ENCODE measurements around the gene CDKN2B.

CDKN2B gene

GRCh38 chr9:21991072-21991959 is 17.8 kb downstream of the CDKN2B start (continued):
- TF ChIP-seq, protein P1, sequence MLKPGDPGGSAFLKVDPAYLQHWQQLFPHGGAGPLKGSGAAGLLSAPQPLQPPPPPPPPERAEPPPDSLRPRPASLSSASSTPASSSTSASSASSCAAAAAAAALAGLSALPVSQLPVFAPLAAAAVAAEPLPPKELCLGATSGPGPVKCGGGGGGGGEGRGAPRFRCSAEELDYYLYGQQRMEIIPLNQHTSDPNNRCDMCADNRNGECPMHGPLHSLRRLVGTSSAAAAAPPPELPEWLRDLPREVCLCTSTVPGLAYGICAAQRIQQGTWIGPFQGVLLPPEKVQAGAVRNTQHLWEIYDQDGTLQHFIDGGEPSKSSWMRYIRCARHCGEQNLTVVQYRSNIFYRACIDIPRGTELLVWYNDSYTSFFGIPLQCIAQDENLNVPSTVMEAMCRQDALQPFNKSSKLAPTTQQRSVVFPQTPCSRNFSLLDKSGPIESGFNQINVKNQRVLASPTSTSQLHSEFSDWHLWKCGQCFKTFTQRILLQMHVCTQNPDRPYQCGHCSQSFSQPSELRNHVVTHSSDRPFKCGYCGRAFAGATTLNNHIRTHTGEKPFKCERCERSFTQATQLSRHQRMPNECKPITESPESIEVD (tag by site-specific recombination; IDR thresholded peaks at IDR 0.05): peak; percentile 89
- no peak for TF ChIP-seq HIC1 (tag by site-specific recombination; IDR thresholded peaks at IDR 0.05)
- TF ChIP-seq ZNF785 (tag by site-specific recombination; IDR thresholded peaks at IDR 0.05): no peak
- TF ChIP-seq ZNF513 (tag by site-specific recombination; IDR thresholded peaks at IDR 0.05): no peak
- TF ChIP-seq, protein P2, sequence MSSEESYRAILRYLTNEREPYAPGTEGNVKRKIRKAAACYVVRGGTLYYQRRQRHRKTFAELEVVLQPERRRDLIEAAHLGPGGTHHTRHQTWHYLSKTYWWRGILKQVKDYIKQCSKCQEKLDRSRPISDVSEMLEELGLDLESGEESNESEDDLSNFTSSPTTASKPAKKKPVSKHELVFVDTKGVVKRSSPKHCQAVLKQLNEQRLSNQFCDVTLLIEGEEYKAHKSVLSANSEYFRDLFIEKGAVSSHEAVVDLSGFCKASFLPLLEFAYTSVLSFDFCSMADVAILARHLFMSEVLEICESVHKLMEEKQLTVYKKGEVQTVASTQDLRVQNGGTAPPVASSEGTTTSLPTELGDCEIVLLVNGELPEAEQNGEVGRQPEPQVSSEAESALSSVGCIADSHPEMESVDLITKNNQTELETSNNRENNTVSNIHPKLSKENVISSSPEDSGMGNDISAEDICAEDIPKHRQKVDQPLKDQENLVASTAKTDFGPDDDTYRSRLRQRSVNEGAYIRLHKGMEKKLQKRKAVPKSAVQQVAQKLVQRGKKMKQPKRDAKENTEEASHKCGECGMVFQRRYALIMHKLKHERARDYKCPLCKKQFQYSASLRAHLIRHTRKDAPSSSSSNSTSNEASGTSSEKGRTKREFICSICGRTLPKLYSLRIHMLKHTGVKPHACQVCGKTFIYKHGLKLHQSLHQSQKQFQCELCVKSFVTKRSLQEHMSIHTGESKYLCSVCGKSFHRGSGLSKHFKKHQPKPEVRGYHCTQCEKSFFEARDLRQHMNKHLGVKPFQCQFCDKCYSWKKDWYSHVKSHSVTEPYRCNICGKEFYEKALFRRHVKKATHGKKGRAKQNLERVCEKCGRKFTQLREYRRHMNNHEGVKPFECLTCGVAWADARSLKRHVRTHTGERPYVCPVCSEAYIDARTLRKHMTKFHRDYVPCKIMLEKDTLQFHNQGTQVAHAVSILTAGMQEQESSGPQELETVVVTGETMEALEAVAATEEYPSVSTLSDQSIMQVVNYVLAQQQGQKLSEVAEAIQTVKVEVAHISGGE (tag by site-specific recombination; conservative IDR thresholded peaks at IDR 0.05; ENCODE audit: low read depth): peak; percentile 24
- no peak for TF ChIP-seq ZNF175 (tag by site-specific recombination; IDR thresholded peaks at IDR 0.05)
- peak; percentile 4; the same call in 1 of the 2 replicates for TF ChIP-seq PRDM10 (tag by site-specific recombination; IDR thresholded peaks at IDR 0.05)
- TF ChIP-seq KLF8 (tag by site-specific recombination; IDR thresholded peaks at IDR 0.05): no peak
- no peak for TF ChIP-seq ZNF350 (tag by site-specific recombination; IDR thresholded peaks at IDR 0.05)

DNA sequence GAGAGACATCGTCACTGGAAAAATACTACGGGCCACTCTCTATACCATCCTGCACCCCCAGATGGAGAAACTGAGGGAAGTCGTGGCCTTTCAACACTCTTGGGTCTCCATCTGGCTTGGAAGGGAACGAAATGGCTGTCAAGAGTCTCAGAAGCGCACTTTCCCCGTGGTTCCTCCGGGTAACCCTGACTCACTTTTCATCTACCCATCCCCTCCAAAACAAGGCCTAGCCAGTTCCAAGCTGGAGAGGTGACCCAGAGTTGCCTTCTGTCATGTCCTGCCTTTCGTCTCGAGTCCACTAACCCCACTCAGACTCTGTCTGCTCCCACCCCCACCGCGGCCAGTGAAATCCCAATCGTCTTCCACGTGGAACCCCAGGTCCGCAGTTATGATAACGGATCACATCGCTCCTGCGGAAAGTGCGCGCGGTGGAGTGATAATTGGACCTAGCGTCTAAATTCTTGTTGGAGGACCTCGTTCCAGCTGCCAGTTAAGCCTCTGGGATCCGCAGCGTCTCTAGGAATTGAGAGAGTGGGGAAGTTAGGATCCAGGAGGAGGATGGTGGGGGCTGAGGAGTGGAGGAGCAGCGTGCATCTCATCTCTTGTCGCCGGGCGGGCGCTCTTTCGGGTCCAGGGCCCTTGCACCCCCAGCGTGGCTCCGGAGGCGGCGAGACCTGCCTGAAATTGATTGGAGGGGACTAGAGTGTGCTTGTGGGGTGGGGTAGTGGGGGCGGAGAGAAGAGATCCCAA is 19.5 kb downstream of the CDKN2B start:
- Histone ChIP-seq H3K36me3 (ENCODE audit: control insufficient read depth in 2 of 2, insufficient read depth in 1 of 2, low read length in 2 of 2) (peaks cover 0 to 19% of the 10 kb centered on the region in 2 experiments; a peak in 1 of 3 replicates), H3K27ac (ENCODE audit: extremely low read depth, low read depth, low read length) (no peak overlapping the region; the same call in 1 of the 2 replicates), H3K4me3 (ENCODE audit: low read depth, low read length) (peak overlapping the region; percentile 59), H3K4me1 (ENCODE audit: control insufficient read depth, insufficient read depth, low read length) (peaks cover 24% of the 10 kb centered on the region), H3K9me3 (ENCODE audit: control insufficient read depth, insufficient read depth, low read depth, low read length) (no peaks in the 10 kb centered on the region)
- CTCF ChIA-PET: interaction anchor here (0.7 to 4.6 kb wide), 7 partner anchors 11 to 254 kb away, joined by 3 to 45 read pairs (median 4); partner anchors contain the start of gene CDKN2B
- POLR2A ChIA-PET: interaction anchor here (0.8 to 2.7 kb wide), 4 partner anchors 13 to 19 kb away, joined by 3 to 17 read pairs (median 6); partner anchors contain the start of gene CDKN2B
- TF ChIP-seq ZNF221 (tag by site-specific recombination; IDR thresholded peaks at IDR 0.05; ENCODE audit: borderline replicate concordance) (no peak), ZNF335 (tag by site-specific recombination; conservative IDR thresholded peaks at IDR 0.05) (peak; percentile 39; the same call in 1 of the 2 replicates), ZBTB10 (tag by site-specific recombination; IDR thresholded peaks at IDR 0.05) (0 out of 2 replicates have a peak, but pooled peaks have one; percentile 36), ZNF404 (tag by site-specific recombination; IDR thresholded peaks at IDR 0.05) (no peak)
- TF ChIP-seq, protein P3, sequence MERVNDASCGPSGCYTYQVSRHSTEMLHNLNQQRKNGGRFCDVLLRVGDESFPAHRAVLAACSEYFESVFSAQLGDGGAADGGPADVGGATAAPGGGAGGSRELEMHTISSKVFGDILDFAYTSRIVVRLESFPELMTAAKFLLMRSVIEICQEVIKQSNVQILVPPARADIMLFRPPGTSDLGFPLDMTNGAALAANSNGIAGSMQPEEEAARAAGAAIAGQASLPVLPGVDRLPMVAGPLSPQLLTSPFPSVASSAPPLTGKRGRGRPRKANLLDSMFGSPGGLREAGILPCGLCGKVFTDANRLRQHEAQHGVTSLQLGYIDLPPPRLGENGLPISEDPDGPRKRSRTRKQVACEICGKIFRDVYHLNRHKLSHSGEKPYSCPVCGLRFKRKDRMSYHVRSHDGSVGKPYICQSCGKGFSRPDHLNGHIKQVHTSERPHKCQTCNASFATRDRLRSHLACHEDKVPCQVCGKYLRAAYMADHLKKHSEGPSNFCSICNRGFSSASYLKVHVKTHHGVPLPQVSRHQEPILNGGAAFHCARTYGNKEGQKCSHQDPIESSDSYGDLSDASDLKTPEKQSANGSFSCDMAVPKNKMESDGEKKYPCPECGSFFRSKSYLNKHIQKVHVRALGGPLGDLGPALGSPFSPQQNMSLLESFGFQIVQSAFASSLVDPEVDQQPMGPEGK (tag by site-specific recombination; IDR thresholded peaks at IDR 0.05): peak; percentile 76
